HG03460 (cell line): ENCODE data around the gene SLC8B1.

Experiments
- ATAC-seq: cut with Tn5 transposase; IDR thresholded peaks from one replicate; pipeline ENCODE4 v1.9.1; 2021; ENCODE audit not compliant: unreplicated experiment

Gene SLC8B1

DNA sequence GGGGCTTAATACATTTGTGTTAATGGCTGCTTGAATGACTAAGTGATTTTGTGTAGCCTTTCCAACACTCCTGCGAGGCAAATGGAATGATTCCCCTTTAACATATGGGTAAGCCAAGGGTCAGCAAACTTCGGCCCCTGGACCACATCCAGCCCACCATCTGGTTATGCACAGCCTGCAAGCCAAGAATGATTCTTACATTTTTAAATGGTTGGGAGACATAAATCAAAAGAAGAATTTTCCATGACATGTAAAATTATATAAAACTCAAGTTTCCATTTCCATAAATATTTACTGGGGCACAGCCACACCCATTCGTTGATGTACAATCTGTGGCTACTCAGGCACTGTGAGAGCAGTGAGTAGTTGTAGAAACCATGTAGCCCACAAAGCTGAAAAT lies 9.0 kb downstream of the SLC8B1 start:
- ATAC-seq: no peak

GRCh38 chr12:113322343-113322742 lies 12.6 kb downstream of the SLC8B1 start:
- no peak for ATAC-seq

DNA sequence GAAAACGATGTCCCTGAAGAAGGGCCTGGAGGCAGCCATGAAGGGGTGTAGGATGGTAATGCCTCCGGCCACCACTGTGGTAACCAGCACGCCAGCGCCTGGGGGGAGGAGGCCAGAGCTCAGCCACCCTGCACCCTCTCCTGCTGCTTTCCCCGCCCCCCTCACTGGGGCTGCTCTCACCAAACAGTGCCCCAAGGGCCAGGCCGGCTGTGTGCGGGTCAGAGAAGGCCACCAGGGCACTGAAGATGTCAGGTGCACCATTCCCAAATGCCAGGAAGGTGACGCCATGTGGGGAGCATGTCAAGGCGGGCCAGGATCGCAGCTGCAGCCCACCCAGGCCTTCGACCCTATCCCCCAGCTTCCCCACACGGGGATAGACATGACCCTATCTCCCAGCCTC lies 14.5 kb downstream of the SLC8B1 start:
- ATAC-seq: no peak

DNA sequence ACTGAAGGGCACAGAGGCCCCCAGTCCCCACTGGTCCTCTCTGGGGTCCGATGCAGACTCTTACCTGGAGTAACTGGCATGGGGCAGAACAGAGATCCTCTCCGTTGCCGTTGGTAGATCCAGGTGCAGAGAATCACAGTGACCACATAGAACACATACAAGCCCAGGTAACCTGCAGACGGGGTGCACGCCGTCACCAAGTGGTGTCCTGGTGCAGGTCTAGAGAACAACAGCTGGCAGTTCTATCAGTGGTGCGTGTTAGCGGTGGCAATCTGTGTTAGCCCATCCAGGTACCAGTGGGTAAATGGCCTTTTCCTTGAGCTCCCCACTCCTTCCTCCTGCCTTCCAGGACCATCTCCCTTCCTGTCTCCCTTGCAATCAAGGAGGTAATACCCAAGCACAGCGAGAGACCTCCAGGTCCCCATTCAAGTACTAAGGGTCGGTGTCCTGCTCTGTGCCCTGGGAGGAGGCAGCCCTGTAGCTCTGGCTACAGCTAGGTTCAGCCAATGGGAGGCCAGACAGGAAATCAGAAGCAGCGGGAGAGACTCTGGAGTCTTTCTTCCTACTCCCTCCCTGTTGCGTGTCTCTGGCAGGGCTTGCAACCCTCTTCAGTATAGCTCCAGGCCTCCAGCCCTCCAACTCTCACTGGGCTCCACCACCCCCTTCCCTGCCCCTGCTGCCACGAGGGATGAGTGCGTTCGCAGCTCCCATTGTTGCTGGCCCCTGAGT lies 15.8 kb downstream of the SLC8B1 start:
- ATAC-seq: no peak

- ATAC-seq: no peak
Observed at GRCh38 chr12:113318046-113318656, 16.8 kb downstream of the SLC8B1 start.

DNA sequence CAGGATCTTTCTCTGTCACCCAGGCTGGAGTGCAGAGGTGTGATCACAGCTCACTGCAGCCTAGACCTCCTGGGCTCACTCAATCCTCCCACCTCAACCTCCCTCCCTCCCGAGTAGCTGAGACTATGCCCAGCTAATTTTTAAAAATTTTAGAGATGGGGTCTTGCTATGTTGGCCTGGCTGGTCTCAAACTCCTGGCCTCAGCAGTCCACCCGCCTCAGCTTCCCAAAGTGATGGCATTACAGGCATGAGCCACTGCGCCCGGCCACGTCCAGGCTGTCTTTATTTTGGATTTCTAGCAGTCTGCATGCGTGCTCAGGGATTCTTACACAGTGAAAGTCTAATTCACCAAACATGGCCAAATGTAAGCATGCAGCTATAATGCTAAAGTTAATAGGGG lies 17.8 kb downstream of the SLC8B1 start:
- no peak for ATAC-seq

GRCh38 chr12:113316155-113316554 lies 18.8 kb downstream of the SLC8B1 start:
- ATAC-seq: no peak

DNA sequence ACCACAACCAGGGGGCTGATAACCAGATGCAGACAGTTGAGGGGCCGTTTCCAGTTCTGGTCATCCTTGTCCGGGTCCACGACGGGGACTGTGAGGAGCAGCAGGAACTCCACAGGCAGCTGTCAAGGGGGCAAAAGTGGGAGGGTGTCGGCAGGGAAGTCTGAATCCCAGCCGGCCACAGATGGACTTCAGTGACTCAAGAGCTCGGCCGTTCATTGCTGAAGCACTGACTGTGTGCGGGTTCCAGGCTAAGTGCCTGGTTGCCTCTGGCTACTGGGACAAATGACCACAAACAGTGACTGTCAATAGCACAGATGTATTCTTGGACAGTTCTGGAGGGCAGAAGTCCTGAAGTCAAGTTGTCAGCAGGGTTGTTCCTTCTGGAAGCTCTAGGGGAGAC lies 19.6 kb downstream of the SLC8B1 start:
- ATAC-seq: no peak

GRCh38 chr12:113314121-113314529 lies 20.8 kb downstream of the SLC8B1 start:
- no peak for ATAC-seq

DNA sequence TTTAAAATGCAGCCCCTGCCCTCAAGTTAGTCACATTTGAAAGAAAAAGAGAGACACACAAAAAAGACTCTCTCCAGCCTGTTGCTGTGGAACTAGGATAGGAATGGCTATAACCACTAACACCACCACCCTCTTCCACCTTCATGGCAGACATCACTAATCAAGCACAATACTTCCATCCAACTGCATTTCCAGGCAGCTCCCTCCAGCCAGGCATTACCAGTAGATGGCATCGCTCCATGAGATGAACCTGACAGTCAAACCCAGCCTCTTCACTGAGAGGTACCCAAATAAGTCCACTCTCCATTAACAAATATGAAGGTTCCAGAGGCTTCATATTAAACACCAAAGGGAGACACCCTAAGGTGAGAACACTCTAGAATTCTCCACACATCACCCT lies 24.4 kb downstream of the SLC8B1 start:
- no peak for ATAC-seq

DNA sequence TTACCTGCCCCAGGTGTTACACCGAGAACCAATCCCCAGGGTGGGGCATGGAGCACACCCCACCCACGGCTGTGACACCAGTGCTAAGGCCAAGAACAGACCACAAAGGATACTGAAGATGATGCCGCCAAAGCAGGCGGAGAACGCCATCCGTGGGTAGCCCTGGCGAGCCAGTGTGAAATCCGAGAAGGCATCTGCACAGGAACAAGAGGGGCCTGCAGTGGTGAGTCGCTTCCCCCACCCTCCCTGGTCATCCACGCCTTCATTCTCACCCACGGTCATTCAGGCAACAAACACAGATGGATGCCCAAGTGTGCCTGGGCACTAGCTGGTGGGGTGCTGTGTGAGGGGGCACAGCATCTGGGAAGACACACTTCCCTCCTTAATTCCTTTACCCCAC lies 28.5 kb downstream of the SLC8B1 start:
- no peak for ATAC-seq

DNA sequence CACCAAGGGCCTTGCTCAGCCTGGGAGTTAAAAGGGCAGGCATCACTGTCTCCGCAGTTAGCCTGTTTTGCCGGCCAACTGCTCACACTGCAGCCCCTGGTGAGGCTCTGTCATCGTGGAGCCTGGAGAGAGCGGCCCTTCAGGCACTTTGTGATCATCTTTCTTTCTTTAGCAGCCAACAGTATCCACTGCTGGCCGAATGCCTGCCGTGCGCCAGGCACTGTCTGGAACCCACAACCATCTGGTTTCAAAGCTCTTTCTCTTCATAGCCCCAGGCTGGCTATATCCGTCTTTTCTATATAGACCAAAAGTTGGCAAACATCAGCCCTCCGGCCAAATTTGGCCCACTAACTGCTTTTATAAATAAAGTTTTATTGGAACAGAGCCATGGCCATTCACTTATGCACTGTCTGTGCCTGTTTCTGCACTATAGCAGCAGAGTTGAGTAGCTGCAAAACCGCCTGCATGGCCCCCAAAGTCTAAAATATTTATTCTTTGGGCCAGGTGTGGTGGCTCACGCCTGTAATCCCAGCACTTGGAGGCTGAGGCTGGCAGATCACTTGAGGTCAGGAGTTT lies 29.5 kb downstream of the SLC8B1 start:
- ATAC-seq: no peak

DNA sequence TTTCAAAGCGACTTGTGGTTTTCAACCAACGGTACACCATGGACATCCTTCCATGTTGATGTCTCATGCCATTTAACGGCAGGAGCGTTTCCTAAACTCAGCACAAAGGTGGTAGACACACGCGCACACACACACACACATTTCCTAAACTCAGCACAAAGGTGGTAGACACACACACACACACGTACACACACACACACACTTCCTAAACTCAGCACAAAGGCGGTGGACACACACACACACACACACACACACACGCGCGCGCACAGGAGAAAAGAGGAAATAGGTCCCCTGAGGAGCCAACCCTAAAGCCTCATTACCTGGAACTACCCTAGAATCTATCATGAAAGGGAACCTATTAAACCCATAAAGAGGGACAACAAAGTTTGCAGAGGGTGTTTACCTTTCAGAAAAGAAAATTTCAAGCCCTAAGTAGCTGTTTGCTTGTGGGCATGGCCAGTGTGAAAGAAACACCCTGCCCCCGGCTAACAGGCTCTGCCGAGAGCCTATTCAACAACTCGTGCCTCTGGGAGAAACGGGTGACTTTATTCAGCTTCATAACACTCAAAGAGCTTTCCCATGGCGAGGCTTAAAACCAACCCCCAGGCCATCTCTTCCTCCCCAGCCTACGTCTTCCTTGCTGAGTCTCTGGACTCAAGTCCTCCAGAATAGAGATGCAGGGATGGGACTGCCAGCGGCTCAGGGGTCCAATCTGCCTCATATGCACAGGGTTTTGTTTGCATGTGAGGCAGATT lies 31.8 kb downstream of the SLC8B1 start:
- ATAC-seq: no peak

- ATAC-seq: no peak
Observed at GRCh38 chr12:113302466-113302865, 32.4 kb downstream of the SLC8B1 start.

DNA sequence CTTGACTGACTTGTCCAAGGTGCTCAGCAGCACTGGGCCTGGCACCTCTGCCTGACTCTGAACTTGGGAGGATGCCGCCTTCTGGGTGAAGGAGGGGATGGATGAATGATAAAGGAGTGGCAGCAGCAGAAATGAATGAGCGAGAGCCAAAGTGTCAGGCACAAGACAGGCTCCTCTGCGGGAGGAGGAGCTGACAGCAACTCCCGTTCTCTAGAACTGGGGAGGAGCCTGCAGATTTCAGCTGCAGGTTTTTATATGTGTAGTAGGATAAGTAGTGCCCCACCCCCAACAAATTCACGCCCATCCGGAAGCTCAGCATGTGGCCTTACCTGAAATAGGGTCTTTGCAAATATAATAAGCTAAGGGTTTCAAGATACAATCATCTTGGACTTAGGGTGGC lies 33.1 kb downstream of the SLC8B1 start:
- no peak for ATAC-seq

DNA sequence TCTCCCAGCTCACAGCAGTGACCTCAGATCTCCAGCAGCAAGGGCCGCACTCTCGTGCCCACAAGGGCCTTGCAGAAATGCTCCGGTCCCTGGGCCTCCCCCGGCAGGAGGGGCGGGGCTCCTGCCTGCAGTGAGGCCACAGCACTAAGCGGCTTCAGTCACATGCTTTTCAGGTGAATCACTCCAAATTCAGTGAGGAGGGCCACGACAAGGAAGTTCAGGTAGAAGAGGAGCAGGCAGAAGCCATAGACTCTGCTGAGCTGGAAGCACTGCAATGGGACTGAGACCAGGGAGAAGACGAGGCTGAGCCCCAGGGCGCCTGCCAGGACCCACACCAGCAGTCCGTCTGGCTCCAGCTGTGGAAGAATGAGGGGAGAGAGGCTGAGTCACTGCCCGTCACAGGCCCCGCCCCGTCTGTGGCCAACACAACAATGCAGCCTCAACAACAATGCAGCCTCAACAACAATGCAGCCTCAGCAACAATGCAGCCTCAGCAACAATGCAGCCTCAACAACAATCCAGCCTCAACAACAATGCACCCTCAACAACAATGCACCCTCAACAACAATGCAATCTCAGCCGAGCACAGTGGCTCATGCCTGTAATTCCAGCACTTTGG lies 35.2 kb downstream of the SLC8B1 start:
- no peak for ATAC-seq

- no peak for ATAC-seq
Observed at GRCh38 chr12:113298861-113299545, 35.9 kb downstream of the SLC8B1 start.

- no peak for ATAC-seq
Observed at GRCh38 chr12:113298472-113298817, 36.5 kb downstream of the SLC8B1 start.

GRCh38 chr12:113297621-113298471 lies 37.1 kb downstream of the SLC8B1 start:
- no peak for ATAC-seq

- ATAC-seq: no peak
Observed at GRCh38 chr12:113297214-113297587, 37.7 kb downstream of the SLC8B1 start.
